Smooth muscle cell (in vitro differentiated cells): ENCODE results near the gene CCR2. TPM values are rescaled to one million over a fixed set of nuclear protein-coding genes. Genes with fewer than 3 reads are reported as not detected.

Source experiments
- DNase-seq: peaks from one replicate; lab custom pipeline; 2025; ENCODE audit not compliant: unreplicated experiment; lab: John Stamatoyannopoulos, UW
- H2AFZ ChIP-seq: fragments of 200-600 bp; sonication (generic); 2 replicates; pipeline ENCODE4 v1.6.0; 2016; ENCODE audit warnings: antibody characterized with exemption, low read depth, mild to moderate bottlenecking
- H3F3A ChIP-seq: fragments of 200-600 bp; sonication (generic); 2 replicates; pipeline ENCODE4 v1.6.0; 2017; ENCODE audit warnings: antibody characterized with exemption, low read depth
- H3K27ac ChIP-seq: fragments of 200-600 bp; sonication (generic); 2 replicates; pipeline ENCODE4 v1.5.1; 2016; ENCODE audit warnings: low read depth, mild to moderate bottlenecking
- H3K27me3 ChIP-seq: fragments of 200-600 bp; sonication (generic); 2 replicates; pipeline ENCODE4 v1.6.1; 2016; ENCODE audit warnings: low read depth, mild to moderate bottlenecking
- H3K36me3 ChIP-seq: fragments of 200-600 bp; sonication (generic); 2 replicates; pipeline ENCODE4 v1.5.1; 2016; ENCODE audit warnings: low read depth
- H3K4me1 ChIP-seq: fragments of 200-600 bp; sonication (generic); 2 replicates; pipeline ENCODE4 v1.5.1; 2016; ENCODE audit warnings: low read depth
- H3K4me2 ChIP-seq: fragments of 200-600 bp; sonication (generic); 2 replicates; pipeline ENCODE4 v1.6.0; 2016; ENCODE audit warnings: mild to moderate bottlenecking
- H3K4me3 ChIP-seq: fragments of 200-600 bp; sonication (generic); 2 replicates; pipeline ENCODE4 v1.5.1; 2016; ENCODE audit warnings: mild to moderate bottlenecking
- H3K79me2 ChIP-seq: fragments of 200-600 bp; sonication (generic); 2 replicates; pipeline ENCODE4 v1.6.0; 2016; ENCODE audit warnings: low read depth, mild to moderate bottlenecking
- H3K9ac ChIP-seq: fragments of 200-600 bp; sonication (generic); 2 replicates; pipeline ENCODE4 v1.6.0; 2016; ENCODE audit warnings: low read depth
- H3K9me3 ChIP-seq: fragments of 200-600 bp; sonication (generic); replicated peaks from 2 replicates; pipeline ENCODE4 v1.5.1; 2016; ENCODE audit warnings: low read depth
- H4K20me1 ChIP-seq: fragments of 200-600 bp; sonication (generic); 2 replicates; pipeline ENCODE4 v1.6.0; 2016; ENCODE audit warnings: low read depth
- CTCF ChIP-seq: fragments of 200-600 bp; sonication (generic); IDR thresholded peaks from 2 replicates; pipeline ENCODE4 v1.5.1; 2017; ENCODE audit warnings: borderline replicate concordance, mild to moderate bottlenecking, antibody characterized with exemption; ENCODE audit not compliant: insufficient read depth, poor library complexity, severe bottlenecking
- WGBS: methylation state at CpG from one replicate; pipeline ENCODE4 v1.1.7; 2016; ENCODE audit warnings: low lambda C conversion rate; 5-methylcytosine and 5-hydroxymethylcytosine counted together
- polyA plus RNA-seq: library from polyadenylated mRNA; unstranded; fragments of >200 nt; fragmentation: Nextera tagmentation; extraction: Ambion mirVana; gene quantifications from 2 replicates; pipeline ENCODE4 v1.2.1, GENCODE V29; 2016
- total RNA-seq: library from RNA; depleted of rRNA; stranded (reverse); fragments of >200 nt; gene quantifications from 2 replicates; pipeline ENCODE4 v1.2.3, GENCODE V29; 2014

Gene CCR2
- total and polyA plus RNA-seq, 2 experiments from 2014 or later = not detected

DNA sequence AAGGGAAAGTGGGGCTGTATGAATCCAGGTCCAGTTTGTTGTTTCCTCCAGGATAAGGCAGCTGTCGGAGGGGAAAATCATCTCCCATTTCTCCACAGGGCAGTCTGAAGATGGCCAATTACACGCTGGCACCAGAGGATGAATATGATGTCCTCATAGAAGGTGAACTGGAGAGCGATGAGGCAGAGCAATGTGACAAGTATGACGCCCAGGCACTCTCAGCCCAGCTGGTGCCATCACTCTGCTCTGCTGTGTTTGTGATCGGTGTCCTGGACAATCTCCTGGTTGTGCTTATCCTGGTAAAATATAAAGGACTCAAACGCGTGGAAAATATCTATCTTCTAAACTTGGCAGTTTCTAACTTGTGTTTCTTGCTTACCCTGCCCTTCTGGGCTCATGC is 54.1 kb downstream of the CCR2 start:
- no peak overlapping the region for H3K27ac ChIP-seq

DNA sequence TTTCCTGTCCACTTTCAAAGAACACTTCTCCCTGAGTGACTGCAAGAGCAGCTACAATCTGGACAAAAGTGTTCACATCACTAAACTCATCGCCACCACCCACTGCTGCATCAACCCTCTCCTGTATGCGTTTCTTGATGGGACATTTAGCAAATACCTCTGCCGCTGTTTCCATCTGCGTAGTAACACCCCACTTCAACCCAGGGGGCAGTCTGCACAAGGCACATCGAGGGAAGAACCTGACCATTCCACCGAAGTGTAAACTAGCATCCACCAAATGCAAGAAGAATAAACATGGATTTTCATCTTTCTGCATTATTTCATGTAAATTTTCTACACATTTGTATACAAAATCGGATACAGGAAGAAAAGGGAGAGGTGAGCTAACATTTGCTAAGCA is 54.9 kb downstream of the CCR2 start:
- Histone ChIP-seq H3K4me2 (no peak overlapping the region), H2AFZ (no peak overlapping the region), H3K9me3 (no peaks in the 10 kb centered on the region), H3K36me3 (no peaks in the 10 kb centered on the region), H3F3A (no peaks in the 10 kb centered on the region), H3K79me2 (no peaks in the 10 kb centered on the region), H3K9ac (no peak overlapping the region), H3K4me1 (no peaks in the 10 kb centered on the region), H3K27me3 (peaks cover 88% of the 10 kb centered on the region), H3K27ac (no peak overlapping the region), H4K20me1 (no peaks in the 10 kb centered on the region), H3K4me3 (no peak overlapping the region)
- no peak for TF ChIP-seq CTCF
- 92% methylated on average over 7 of the region's 7 CpGs for WGBS
- DNase-seq = no peak

More for the DNA sequence above, 54.1 kb downstream of the CCR2 start:
- no peak for TF ChIP-seq CTCF
- no peak overlapping the region for H2AFZ ChIP-seq
- H3K9me3 ChIP-seq = no peaks in the 10 kb centered on the region
- no peak overlapping the region for H3K4me3 ChIP-seq
- H3K9ac ChIP-seq = no peak overlapping the region
- DNase-seq = no peak
- 92% methylated on average over 7 of the region's 7 CpGs for WGBS
- H3K27me3 ChIP-seq = peaks cover 95% of the 10 kb centered on the region
- H3K36me3 ChIP-seq = no peaks in the 10 kb centered on the region
- H4K20me1 ChIP-seq = no peaks in the 10 kb centered on the region
- no peak overlapping the region for H3K4me2 ChIP-seq
- H3K79me2 ChIP-seq = no peaks in the 10 kb centered on the region
- no peaks in the 10 kb centered on the region for H3F3A ChIP-seq
- no peaks in the 10 kb centered on the region for H3K4me1 ChIP-seq

DNA sequence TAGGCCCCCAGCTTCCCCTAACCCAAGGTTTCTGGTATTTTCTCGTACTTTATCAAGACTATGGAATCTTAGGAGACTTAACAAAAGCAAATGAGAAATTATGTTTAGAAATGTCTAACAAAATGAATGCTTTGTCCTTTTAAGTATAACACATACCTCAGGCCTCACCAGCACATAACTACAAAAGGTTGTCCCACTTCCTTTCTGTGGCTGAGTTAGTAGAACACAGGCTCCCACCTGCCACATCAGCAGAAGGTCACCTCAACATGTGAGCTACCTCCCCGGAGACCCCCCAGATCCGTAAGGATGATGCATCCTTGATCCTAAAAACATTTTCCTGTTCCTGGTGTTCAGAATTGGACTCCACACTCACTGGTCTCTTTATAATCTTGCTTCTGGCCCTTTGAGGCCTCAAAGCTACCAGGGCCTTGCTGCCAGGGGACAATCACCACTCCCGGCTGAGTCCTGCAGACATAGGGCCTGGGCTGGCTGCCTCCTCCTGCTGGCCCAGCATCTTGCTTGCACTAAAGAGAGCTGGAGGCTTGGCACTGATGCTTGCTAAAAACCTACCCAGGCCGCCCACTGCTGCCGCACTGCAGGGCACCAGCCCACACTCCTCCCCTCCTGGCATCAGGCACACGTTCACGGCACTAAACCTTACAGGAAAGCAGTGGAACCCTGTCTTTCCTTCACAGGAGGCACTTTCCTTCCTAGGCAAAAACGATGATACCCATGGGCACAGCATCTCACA is 56.0 kb downstream of the CCR2 start:
- no peak overlapping the region for H3K4me3 ChIP-seq
- no peaks in the 10 kb centered on the region for H3K36me3 ChIP-seq
- no peak overlapping the region for H3K9ac ChIP-seq
- no peak overlapping the region for H3K4me2 ChIP-seq
- no peak overlapping the region for H2AFZ ChIP-seq
- no peaks in the 10 kb centered on the region for H4K20me1 ChIP-seq
- H3K27me3 ChIP-seq = peaks cover 80% of the 10 kb centered on the region
- 93% methylated on average over 9 of the region's 9 CpGs for WGBS
- H3F3A ChIP-seq = no peaks in the 10 kb centered on the region
- H3K4me1 ChIP-seq = no peaks in the 10 kb centered on the region
- DNase-seq = no peak
- H3K79me2 ChIP-seq = no peaks in the 10 kb centered on the region
- H3K9me3 ChIP-seq = no peaks in the 10 kb centered on the region
- TF ChIP-seq CTCF = no peak
- no peak overlapping the region for H3K27ac ChIP-seq

Other genes starting within 250 kb of the CCR2 start
- 0.76 TPM in 1 of 2 replicates, not detected in the other for gene CCR1, start 145.8 kb upstream of the CCR2 start, total RNA-seq
- gene CCR1, start 145.8 kb upstream of the CCR2 start, polyA plus RNA-seq = 0.19 TPM in 1 of 2 replicates, not detected in the other
- not detected in 2 replicates for gene CCR3, start 111.7 kb upstream of the CCR2 start, total RNA-seq
- not detected in 2 replicates for gene CCR3, start 111.7 kb upstream of the CCR2 start, polyA plus RNA-seq
- gene CCR5, start 16.8 kb downstream of the CCR2 start, total RNA-seq = not detected in 2 replicates
- gene CCR5, start 16.8 kb downstream of the CCR2 start, polyA plus RNA-seq = not detected in 2 replicates
- not detected in 2 replicates for gene CCRL2, start 53.1 kb downstream of the CCR2 start, total RNA-seq
- not detected in 2 replicates for gene CCRL2, start 53.1 kb downstream of the CCR2 start, polyA plus RNA-seq
- gene LTF, start 110.8 kb downstream of the CCR2 start, total RNA-seq = not detected in 2 replicates
- not detected in 2 replicates for gene LTF, start 110.8 kb downstream of the CCR2 start, polyA plus RNA-seq
- not detected in 2 replicates for gene RTP3, start 143.9 kb downstream of the CCR2 start, total RNA-seq
- gene RTP3, start 143.9 kb downstream of the CCR2 start, polyA plus RNA-seq = 0.19 and 1.3 TPM in 2 replicates
- 1.0 and 2.0 TPM in 2 replicates for gene LRRC2, start 212.2 kb downstream of the CCR2 start, total RNA-seq
- gene LRRC2, start 212.2 kb downstream of the CCR2 start, polyA plus RNA-seq = 1.7 and 2.7 TPM in 2 replicates